GM12875 (cell line): ENCODE data around the gene ATP13A3.

Experiments used
- H3K4me3 ChIP-seq: one replicate; pipeline ENCODE4 v1.5.1; 2011; ENCODE audit warnings: low read depth, low read length, control low read depth
- CTCF ChIP-seq: IDR thresholded peaks from 2 replicates; pipeline ENCODE4 v1.5.1; 2011; ENCODE audit warnings: low read depth, mild to moderate bottlenecking, control low read depth, inconsistent platforms, low read length, moderate library complexity, borderline replicate concordance; ENCODE audit not compliant: insufficient read depth

The ATP13A3 gene

GRCh38 chr3:194450341-194450740 is 36.5 kb downstream of the ATP13A3 start:
- no peak for TF ChIP-seq CTCF
- H3K4me3 ChIP-seq: no peak overlapping the region

- H3K4me3 ChIP-seq: no peak overlapping the region
- no peak for TF ChIP-seq CTCF
These were observed 36.9 kb downstream of the ATP13A3 start for GRCh38 chr3:194449913-194450312.

GRCh38 chr3:194447657-194448056 is 39.1 kb downstream of the ATP13A3 start:
- TF ChIP-seq CTCF: no peak
- no peak overlapping the region for H3K4me3 ChIP-seq

- no peak overlapping the region for H3K4me3 ChIP-seq
- TF ChIP-seq CTCF: no peak
These were observed 39.6 kb downstream of the ATP13A3 start for GRCh38 chr3:194447161-194447560.

GRCh38 chr3:194446754-194447153 is 40.0 kb downstream of the ATP13A3 start:
- TF ChIP-seq CTCF: no peak
- H3K4me3 ChIP-seq: no peak overlapping the region

- no peak for TF ChIP-seq CTCF
- H3K4me3 ChIP-seq: no peak overlapping the region
These were observed 40.6 kb downstream of the ATP13A3 start for GRCh38 chr3:194446172-194446571.

- H3K4me3 ChIP-seq: no peak overlapping the region
- TF ChIP-seq CTCF: no peak
These were observed 42.9 kb downstream of the ATP13A3 start for GRCh38 chr3:194443901-194444300.
